Aorta (tissue), 5 donors: Measurements from ENCODE around the gene SFMBT2. TPM values are rescaled to one million over a fixed set of nuclear protein-coding genes. Genes with fewer than 3 reads are reported as not detected.

Experiments
- ATAC-seq: fragments of 200-7000 bp; cut with Tn5 transposase; one replicate; pipeline ENCODE4 v1.9.1; 2022; ENCODE audit warnings: moderate library complexity; ENCODE audit not compliant: low FRiP score
- DNase-seq, 2 donors: peaks; one replicate each; pipeline ENCODE4 v3.0.0-alpha.2; 2020
- H3K27ac ChIP-seq, 2 donors: one replicate each; pipeline ENCODE4 v1.5.1; 2013; ENCODE audit warnings: low read length in 2 of 2, mild to moderate bottlenecking in 2 of 2, moderate library complexity in 2 of 2, control low read depth in 1 of 2, inconsistent platforms in 1 of 2, low read depth in 1 of 2
- H3K27me3 ChIP-seq, 2 donors: one replicate each; pipeline ENCODE4 v1.6.1; 2013; ENCODE audit warnings: control low read depth in 1 of 2, low read length in 1 of 2, mild to moderate bottlenecking in 1 of 2, moderate library complexity in 1 of 2; ENCODE audit not compliant: insufficient read depth in 2 of 2, control insufficient read depth in 1 of 2
- H3K36me3 ChIP-seq, 2 donors: one replicate each; pipeline ENCODE4 v1.6.1; 2013; ENCODE audit warnings: control low read depth in 1 of 2, low read length in 1 of 2, mild to moderate bottlenecking in 1 of 2; ENCODE audit not compliant: insufficient read depth in 2 of 2, control insufficient read depth in 1 of 2
- H3K4me1 ChIP-seq, 2 donors: one replicate each; pipeline ENCODE4 v1.6.1; 2013; ENCODE audit warnings: low read length in 2 of 2, control low read depth in 1 of 2, mild to moderate bottlenecking in 1 of 2, moderate library complexity in 1 of 2; ENCODE audit not compliant: insufficient read depth in 2 of 2, control insufficient read depth in 1 of 2
- H3K4me3 ChIP-seq, 2 donors: one replicate each; pipeline ENCODE4 v1.5.1; 2013; ENCODE audit warnings: low read length in 2 of 2, control low read depth in 1 of 2, mild to moderate bottlenecking in 1 of 2
- H3K9me3 ChIP-seq: one replicate; pipeline ENCODE4 v1.6.1; 2013; ENCODE audit warnings: mild to moderate bottlenecking, low read length; ENCODE audit not compliant: control insufficient read depth
- WGBS, 2 donors: extraction: QIAGEN DNeasy Blood & Tissue Kit; methylation state at CpG; one replicate each; pipeline ENCODE4 v1.1.7; 2013; 5-methylcytosine and 5-hydroxymethylcytosine counted together
- intact Hi-C, 2 donors: fragments of 100-400 bp; cut with DNase I; formaldehyde crosslinking; loops; one replicate each; pipeline versions ENCODE4 v1.14.2 to v1.15.0; 2022
- polyA plus RNA-seq, 2 donors: library from polyadenylated mRNA; stranded (reverse); fragments of 200-250 nt; gene quantifications; one replicate each; pipeline ENCODE4 v1.2.3, GENCODE V29; 2013
- total RNA-seq, 2 donors: library from RNA; stranded (reverse); fragmentation: NEBNext Ultra II Directional; extraction: Animal tissue kit (Norgen Biotek cat#: 25700); gene quantifications; one replicate each; pipeline ENCODE4 v1.2.1, GENCODE V29; 2021
- donor health status: healthy with polysubstance abuse.
- donor health status: Bipolar disorder and iron deficiency.
- donor health status: DM: no; HTN: no; CAD: no.
- donor health status: DM: no; HTN: no; CAD: no.
- donor health status: DM: yes; HTN: yes; CAD: no.

The SFMBT2 gene
- total and polyA plus RNA-seq, 4 donors, result 0.36 to 20.3 (median 5.2) TPM

GRCh38 chr10:7417103-7417623, 6.3 kb upstream of the SFMBT2 start:
- Histone ChIP-seq H3K27me3 (peaks cover 0 to 7% of the 10 kb centered on the region in 2 donors), H3K9me3 (no peaks in the 10 kb centered on the region), H3K4me3 (no peak overlapping the region), H3K27ac (no peak overlapping the region), H3K4me1 (no peaks in the 10 kb centered on the region), H3K36me3 (no peaks in the 10 kb centered on the region)
- intact Hi-C loops, result no loop called here
- ATAC-seq (no peak), DNase-seq (no peak)
- 5 to 9% methylated on average over 2 of the region's 2 CpGs for WGBS, 2 donors

- H3K27ac ChIP-seq, result no peak overlapping the region
- no peaks in the 10 kb centered on the region for H3K9me3 ChIP-seq
- no peaks in the 10 kb centered on the region for H3K4me1 ChIP-seq
- 83 to 90% methylated on average over 2 of the region's 2 CpGs for WGBS, 2 donors
- intact Hi-C loops, result no loop called here
- DNase-seq, result no peak
- H3K4me3 ChIP-seq, result no peak overlapping the region
- peaks cover 0 to 3% of the 10 kb centered on the region in 2 donors for H3K27me3 ChIP-seq
- H3K36me3 ChIP-seq, result no peaks in the 10 kb centered on the region
- ATAC-seq, result no peak
Measured at GRCh38 chr10:7414766-7415165, 3.9 kb upstream of the SFMBT2 start.

- Histone ChIP-seq H3K4me3 (no peak overlapping the region), H3K9me3 (no peaks in the 10 kb centered on the region), H3K27me3 (no peaks in the 10 kb centered on the region), H3K27ac (no peak overlapping the region), H3K36me3 (no peaks in the 10 kb centered on the region), H3K4me1 (no peaks in the 10 kb centered on the region)
- ATAC-seq (no peak), DNase-seq (peak; percentile 49 to 79)
- intact Hi-C loops, result no loop called here
- WGBS, 2 donors, result 2 to 5% methylated on average over 27 to 32 of the region's 32 CpGs
Measured at GRCh38 chr10:7412928-7413282, 2.1 kb upstream of the SFMBT2 start.

GRCh38 chr10:7412237-7412927, 1.5 kb upstream of the SFMBT2 start:
- WGBS, 2 donors, result 1 to 2% methylated on average over 51 of the region's 51 CpGs
- ATAC-seq, result peak; percentile 4
- peak; percentile 69 to 81 for DNase-seq
- H3K27ac ChIP-seq, result no peak overlapping the region
- H3K27me3 ChIP-seq, result no peaks in the 10 kb centered on the region
- H3K9me3 ChIP-seq, result no peaks in the 10 kb centered on the region
- H3K4me3 ChIP-seq, result no peak overlapping the region
- no peaks in the 10 kb centered on the region for H3K4me1 ChIP-seq
- intact Hi-C loops, result no loop called here
- H3K36me3 ChIP-seq, result no peaks in the 10 kb centered on the region

- WGBS, 2 donors, result 1 to 3% methylated on average over 38 of the region's 38 CpGs
Measured at GRCh38 chr10:7411671-7412128, 866 bp upstream of the SFMBT2 start.

GRCh38 chr10:7410301-7410861, 453 bp downstream of the SFMBT2 start:
- H3K9me3 ChIP-seq, result no peaks in the 10 kb centered on the region
- H3K4me1 ChIP-seq, result no peaks in the 10 kb centered on the region
- H3K27me3 ChIP-seq, result no peaks in the 10 kb centered on the region
- ATAC-seq (no peak), DNase-seq (peak in 1 of 2 donors; percentile 54)
- H3K4me3 ChIP-seq, result peak overlapping the region; percentile 30 to 44
- no peak overlapping the region for H3K27ac ChIP-seq
- intact Hi-C loops, result no loop called here
- H3K36me3 ChIP-seq, result no peaks in the 10 kb centered on the region
- 0 to 1% methylated on average over 43 of the region's 43 CpGs for WGBS, 2 donors

More at GRCh38 chr10:7411671-7412128, 866 bp upstream of the SFMBT2 start:
- DNase-seq (peak in 1 of 2 donors; percentile 50), ATAC-seq (no peak)
- Histone ChIP-seq H3K4me3 (no peak overlapping the region), H3K36me3 (no peaks in the 10 kb centered on the region), H3K27ac (no peak overlapping the region), H3K27me3 (no peaks in the 10 kb centered on the region), H3K9me3 (no peaks in the 10 kb centered on the region), H3K4me1 (no peaks in the 10 kb centered on the region)
- intact Hi-C loops, result no loop called here

- DNase-seq (no peak), ATAC-seq (no peak)
- 2 to 3% methylated on average over 15 of the region's 15 CpGs for WGBS, 2 donors
- no peaks in the 10 kb centered on the region for H3K36me3 ChIP-seq
- no peaks in the 10 kb centered on the region for H3K9me3 ChIP-seq
- intact Hi-C loops, result no loop called here
- no peaks in the 10 kb centered on the region for H3K4me1 ChIP-seq
- H3K4me3 ChIP-seq, result peak overlapping the region; percentile 30 to 44
- no peak overlapping the region for H3K27ac ChIP-seq
- no peaks in the 10 kb centered on the region for H3K27me3 ChIP-seq
Measured at GRCh38 chr10:7409732-7410168, 1.1 kb downstream of the SFMBT2 start.

- Histone ChIP-seq H3K9me3 (no peaks in the 10 kb centered on the region), H3K27me3 (no peaks in the 10 kb centered on the region), H3K36me3 (no peaks in the 10 kb centered on the region), H3K27ac (no peak overlapping the region), H3K4me1 (no peaks in the 10 kb centered on the region), H3K4me3 (peak overlapping the region in 1 of 2 donors; percentile 30)
- DNase-seq (no peak), ATAC-seq (no peak)
- 1 to 2% methylated on average over 38 of the region's 38 CpGs for WGBS, 2 donors
- intact Hi-C loops, result no loop called here
Measured at GRCh38 chr10:7409045-7409731, 1.6 kb downstream of the SFMBT2 start.
